COR-L47 (cell line): ENCODE data around the gene LMCD1.

Experiments
- DNase-seq: peaks from one replicate; lab custom pipeline; 2025; lab: John Stamatoyannopoulos, UW

Gene LMCD1

DNA sequence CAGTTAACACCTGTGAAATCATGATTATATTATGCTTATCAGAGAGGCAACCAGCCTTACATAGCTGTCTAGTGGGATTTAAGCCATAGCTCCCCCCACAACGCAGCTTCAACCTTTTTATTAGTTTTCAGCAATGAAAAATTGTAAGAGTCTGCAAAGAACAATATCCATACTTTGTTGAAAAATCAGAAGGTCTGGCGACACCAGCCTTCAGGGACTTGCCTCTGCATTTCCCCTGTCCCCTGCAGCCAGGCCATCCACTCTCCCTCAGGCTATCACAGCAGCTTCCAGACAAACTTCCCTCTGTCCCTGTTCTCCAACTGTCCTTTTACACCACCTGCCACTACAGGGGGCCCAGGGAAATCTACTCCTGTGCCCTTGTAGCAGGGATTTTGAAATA, 83.0 kb downstream of the LMCD1 start:
- DNase-seq = no peak

DNA sequence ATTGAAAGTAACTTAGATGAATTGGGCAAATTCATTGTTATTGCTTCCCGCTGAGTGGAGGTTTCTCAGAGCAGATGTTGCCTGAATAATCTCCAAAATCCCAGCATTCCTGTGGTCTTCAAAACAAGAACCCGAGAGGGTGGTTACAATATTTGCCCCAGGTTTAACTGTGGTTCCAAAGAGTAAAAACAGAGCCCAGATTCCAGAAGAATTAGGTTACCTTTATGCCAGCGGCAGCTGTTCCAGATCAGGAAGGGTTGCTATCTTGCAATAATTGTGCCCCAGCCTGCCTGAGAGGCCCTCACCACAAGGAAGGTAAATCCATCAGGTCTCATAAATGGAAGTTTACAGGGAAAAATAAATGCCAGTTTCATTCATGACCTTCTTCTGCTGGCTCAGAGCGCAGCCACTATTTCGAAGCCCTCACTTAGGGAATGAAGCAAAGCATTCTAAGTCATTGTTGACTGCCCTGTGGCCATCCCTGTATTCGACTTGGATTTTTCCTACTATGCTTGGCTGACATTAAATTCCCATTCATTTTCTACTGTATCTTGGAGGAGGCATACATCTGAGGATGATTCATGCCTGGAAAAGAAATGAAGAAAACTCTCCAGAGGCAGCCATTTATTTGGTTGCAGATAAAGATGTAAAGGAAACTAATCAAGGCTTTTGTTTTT, 88.4 kb downstream of the LMCD1 start:
- no peak for DNase-seq

DNA sequence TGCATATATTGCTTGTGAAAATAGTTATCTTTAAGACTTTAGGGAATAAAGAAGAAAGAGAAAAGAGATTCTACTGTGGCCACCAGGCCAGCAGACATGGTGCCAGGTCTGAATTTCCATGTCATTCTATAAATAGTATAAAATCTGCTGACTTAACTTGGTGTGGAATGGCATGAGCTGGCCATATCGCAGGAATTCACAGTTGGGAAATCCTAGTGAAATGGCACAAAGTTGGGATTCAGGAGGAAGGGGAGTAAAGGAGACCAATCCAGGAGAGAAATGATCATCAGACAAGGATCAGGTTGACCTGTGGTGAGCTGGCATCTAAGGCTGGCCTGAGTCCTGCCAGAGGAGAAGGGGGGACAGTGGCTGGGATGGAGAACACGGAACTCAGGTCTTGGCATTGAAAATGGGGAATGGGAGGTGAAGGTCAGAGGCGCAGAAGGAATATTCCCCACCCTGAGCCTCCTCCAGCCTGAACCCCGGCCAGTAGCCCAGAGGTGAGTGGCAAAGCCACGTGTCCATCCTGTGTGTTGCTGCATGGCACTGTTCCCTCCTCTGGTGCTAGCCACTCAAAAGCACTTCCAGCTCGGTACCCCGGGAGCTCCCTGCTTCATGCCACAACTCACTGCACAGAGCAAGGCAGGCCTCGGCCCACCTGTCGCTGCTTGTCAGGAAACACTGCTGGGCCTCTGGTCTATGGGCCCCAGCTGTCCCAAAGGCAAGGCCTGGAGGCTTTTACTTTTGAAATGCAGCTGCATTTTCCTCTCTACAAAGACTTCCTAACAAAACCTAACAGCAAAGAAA, 91.6 kb downstream of the LMCD1 start:
- DNase-seq = no peak

GRCh38 chr3:8595252-8595651, 93.6 kb downstream of the LMCD1 start:
- no peak for DNase-seq

GRCh38 chr3:8595695-8596115, 94.1 kb downstream of the LMCD1 start:
- no peak for DNase-seq

GRCh38 chr3:8596321-8597218, 94.9 kb downstream of the LMCD1 start:
- DNase-seq = no peak

DNA sequence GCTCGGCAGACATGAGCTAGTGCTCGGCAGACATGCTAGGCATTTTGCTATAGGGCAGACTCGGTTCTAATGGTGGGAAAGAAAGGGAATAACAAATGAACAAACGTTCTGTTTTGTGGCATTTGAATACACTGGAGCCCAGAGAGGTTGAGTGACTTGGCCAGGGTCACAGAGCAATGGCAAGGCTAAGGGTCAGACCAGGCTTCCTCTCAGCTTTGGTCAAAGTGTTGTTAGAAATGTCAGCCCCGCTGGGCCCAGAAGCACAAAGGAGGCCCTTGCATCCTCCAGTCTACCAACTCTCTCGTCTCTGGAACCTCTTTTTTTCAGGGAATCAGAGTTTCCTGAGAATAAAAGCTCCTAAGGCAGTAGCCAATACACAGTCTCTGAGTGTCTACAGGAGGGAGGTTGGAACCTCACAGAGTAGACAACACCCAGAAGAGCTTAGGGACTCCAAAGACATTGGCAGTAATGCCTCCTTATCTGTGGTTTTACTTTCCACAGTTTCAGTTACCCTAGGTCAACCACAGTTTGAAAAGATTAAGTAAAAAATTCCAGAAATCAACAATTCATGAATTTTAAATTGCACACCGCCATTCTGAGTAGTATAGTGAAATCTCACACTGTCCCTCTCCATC, 95.7 kb downstream of the LMCD1 start:
- no peak for DNase-seq

- DNase-seq = no peak
Measured at GRCh38 chr3:8599146-8599545, 97.5 kb downstream of the LMCD1 start.

GRCh38 chr3:8600457-8600856, 98.8 kb downstream of the LMCD1 start:
- DNase-seq = no peak

GRCh38 chr3:8603115-8603710, 101.6 kb downstream of the LMCD1 start:
- no peak for DNase-seq

- DNase-seq = no peak
Measured at GRCh38 chr3:8604006-8604405, 102.4 kb downstream of the LMCD1 start.

DNA sequence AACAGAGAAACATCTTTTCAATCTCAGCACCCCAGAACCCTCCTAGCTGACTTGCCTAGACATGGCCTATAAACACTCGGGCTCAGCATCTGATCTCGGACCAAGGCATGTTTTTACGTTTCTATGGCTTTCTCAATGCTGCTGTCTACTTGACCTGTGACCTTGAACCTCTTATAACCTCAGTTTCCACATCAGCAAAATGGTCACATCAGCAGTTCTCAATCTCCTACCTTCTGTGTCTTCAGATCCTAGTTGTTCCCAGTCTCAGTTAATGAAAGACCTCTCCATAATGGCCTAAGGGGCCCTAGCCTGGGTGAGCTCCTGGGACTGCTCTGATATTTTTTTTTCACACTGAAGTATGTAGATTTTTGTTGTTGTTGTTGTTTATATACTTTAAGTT, 103.4 kb downstream of the LMCD1 start:
- no peak for DNase-seq

DNA sequence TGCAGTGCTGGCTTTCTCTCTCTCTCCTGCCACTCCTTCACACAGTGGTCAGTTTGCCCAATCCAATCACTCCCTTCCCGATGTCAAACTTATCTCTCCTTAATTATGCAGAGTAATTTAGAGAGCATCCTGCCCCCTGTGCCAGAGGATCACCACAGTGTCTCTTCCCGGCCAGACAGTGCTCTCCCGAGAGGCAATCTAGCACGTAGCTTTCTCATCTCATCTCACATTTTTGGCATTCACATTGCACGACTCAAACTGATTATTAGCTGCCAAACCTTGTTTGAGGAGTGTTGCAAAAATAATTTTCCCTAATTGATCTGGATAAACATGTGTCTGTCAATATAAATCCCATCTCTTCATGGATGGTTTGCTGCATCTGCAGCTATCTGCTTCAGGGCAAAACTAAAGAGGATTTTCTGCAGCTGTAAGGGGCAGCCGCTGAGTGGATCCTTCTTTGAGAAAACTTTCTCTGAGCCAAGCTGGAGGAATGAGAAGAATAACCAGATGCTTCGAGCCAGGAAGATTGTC, 105.1 kb downstream of the LMCD1 start:
- no peak for DNase-seq

- DNase-seq = peak; percentile 7
Measured at GRCh38 chr3:8607234-8608040, 105.8 kb downstream of the LMCD1 start.

DNA sequence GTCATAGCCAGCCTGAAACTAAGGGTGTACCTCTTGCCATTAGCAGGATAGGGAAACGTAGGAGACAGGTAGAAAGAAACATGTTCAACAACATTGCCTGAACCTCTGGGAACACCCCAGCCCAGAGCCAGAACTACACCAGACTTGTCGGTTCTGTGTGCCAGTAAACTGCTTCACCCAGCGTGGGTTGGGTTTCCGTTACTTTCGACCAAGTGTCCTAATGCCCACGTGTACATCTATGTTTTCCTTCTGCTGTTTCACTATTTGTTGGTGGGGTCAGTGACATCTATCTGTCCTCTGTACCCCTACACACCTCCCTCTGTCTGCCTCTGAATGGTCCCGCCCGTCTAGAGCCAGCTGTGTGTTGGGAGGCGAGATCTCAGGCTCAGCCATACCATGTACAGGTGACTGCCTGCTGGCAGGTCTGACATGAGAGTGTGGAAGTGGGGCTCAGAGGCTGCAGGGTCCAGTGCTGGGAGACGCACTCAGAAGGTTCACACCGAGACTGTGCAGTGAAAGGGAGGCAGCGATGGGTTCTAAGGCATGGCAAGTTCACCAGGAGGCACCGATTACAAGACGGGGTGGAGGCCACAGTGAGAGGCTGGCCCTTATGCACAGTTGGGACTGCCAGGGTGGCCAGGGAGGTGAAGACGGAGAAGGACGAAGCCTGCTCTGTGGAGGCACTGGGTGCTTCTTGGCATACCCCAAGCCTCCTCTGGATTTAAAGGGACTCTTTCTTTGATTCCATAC, 106.6 kb downstream of the LMCD1 start:
- no peak for DNase-seq

GRCh38 chr3:8608791-8609467, 107.3 kb downstream of the LMCD1 start:
- DNase-seq = no peak

GRCh38 chr3:8610951-8611350, 109.3 kb downstream of the LMCD1 start:
- no peak for DNase-seq

GRCh38 chr3:8617921-8618320, 116.3 kb downstream of the LMCD1 start:
- no peak for DNase-seq

GRCh38 chr3:8618950-8619349, 117.3 kb downstream of the LMCD1 start:
- DNase-seq = no peak
